ENCODE results near the gene TMEM123. TPM values are rescaled to one million over a fixed set of nuclear protein-coding genes. Genes with fewer than 3 reads are reported as not detected.

Gene TMEM123
- polyA plus RNA-seq, 3 donors, result 32.5 to 43.7 (median 33.1) TPM

- 80 to 82% (median 80%) methylated on average over 5 of the region's 5 CpGs for WGBS, 3 donors
- no peak overlapping the region for H3K27ac ChIP-seq (ENCODE audit: low read depth, low read length)
Measured at GRCh38 chr11:102410382-102410784, 42.2 kb downstream of the TMEM123 start.

- H3K27ac ChIP-seq (ENCODE audit: low read depth, low read length), result no peak overlapping the region
- WGBS, 3 donors, result 77 to 92% (median 86%) methylated on average over 1 of the region's 1 CpG
Measured at GRCh38 chr11:102408339-102408738, 44.2 kb downstream of the TMEM123 start.

GRCh38 chr11:102407901-102408300 lies 44.7 kb downstream of the TMEM123 start:
- H3K27ac ChIP-seq (ENCODE audit: low read depth, low read length), result no peak overlapping the region
- 56 to 74% (median 63%) methylated on average over 3 of the region's 3 CpGs for WGBS, 3 donors

- WGBS, 3 donors, result 98% methylated on average over 2 of the region's 2 CpGs
- H3K27ac ChIP-seq (ENCODE audit: low read depth, low read length), result no peak overlapping the region
Measured at GRCh38 chr11:102406099-102406498, 46.5 kb downstream of the TMEM123 start.

- WGBS, 3 donors, result 89% methylated on average over 5 of the region's 5 CpGs
- no peak overlapping the region for H3K27ac ChIP-seq (ENCODE audit: low read depth, low read length)
Measured at GRCh38 chr11:102405501-102405900, 47.1 kb downstream of the TMEM123 start.

- no peak overlapping the region for H3K27ac ChIP-seq (ENCODE audit: low read depth, low read length)
Measured at GRCh38 chr11:102402548-102402947, 50.0 kb downstream of the TMEM123 start.

GRCh38 chr11:102401905-102402304 lies 50.7 kb downstream of the TMEM123 start:
- WGBS, 3 donors, result 93 to 95% (median 95%) methylated on average over 3 of the region's 3 CpGs
- H3K27ac ChIP-seq (ENCODE audit: low read depth, low read length), result no peak overlapping the region

GRCh38 chr11:102400603-102401002 lies 52.0 kb downstream of the TMEM123 start:
- H3K27ac ChIP-seq (ENCODE audit: low read depth, low read length), result no peak overlapping the region
- 87 to 94% (median 93%) methylated on average over 5 of the region's 5 CpGs for WGBS, 3 donors

GRCh38 chr11:102399189-102399588 lies 53.4 kb downstream of the TMEM123 start:
- H3K27ac ChIP-seq (ENCODE audit: low read depth, low read length), result no peak overlapping the region
- WGBS, 3 donors, result 97 to 99% (median 98%) methylated on average over 2 of the region's 2 CpGs

GRCh38 chr11:102398297-102398696 lies 54.3 kb downstream of the TMEM123 start:
- no peak overlapping the region for H3K27ac ChIP-seq (ENCODE audit: low read depth, low read length)
- 92 to 94% (median 92%) methylated on average over 2 of the region's 2 CpGs for WGBS, 3 donors

- H3K27ac ChIP-seq (ENCODE audit: low read depth, low read length), result no peak overlapping the region
- WGBS, 3 donors, result 89 to 92% (median 90%) methylated on average over 4 of the region's 4 CpGs
Measured at GRCh38 chr11:102396708-102397563, 55.6 kb downstream of the TMEM123 start.

GRCh38 chr11:102395720-102396393 lies 56.7 kb downstream of the TMEM123 start:
- 87 to 91% (median 90%) methylated on average over 6 of the region's 6 CpGs for WGBS, 3 donors
- H3K27ac ChIP-seq (ENCODE audit: low read depth, low read length), result no peak overlapping the region

GRCh38 chr11:102393272-102393730 lies 59.3 kb downstream of the TMEM123 start:
- WGBS, 3 donors, result 95 to 97% (median 96%) methylated on average over 2 of the region's 2 CpGs
- no peak overlapping the region for H3K27ac ChIP-seq (ENCODE audit: low read depth, low read length)

- WGBS, 3 donors, result 87 to 94% (median 91%) methylated on average over 4 of the region's 4 CpGs
- no peak overlapping the region for H3K27ac ChIP-seq (ENCODE audit: low read depth, low read length)
Measured at GRCh38 chr11:102391549-102392237, 60.9 kb downstream of the TMEM123 start.

- H3K27ac ChIP-seq (ENCODE audit: low read depth, low read length), result no peak overlapping the region
- WGBS, 3 donors, result 59 to 67% (median 65%) methylated on average over 12 of the region's 12 CpGs
Measured at GRCh38 chr11:102390667-102391465, 61.7 kb downstream of the TMEM123 start.

- H3K27ac ChIP-seq (ENCODE audit: low read depth, low read length), result no peak overlapping the region
- WGBS, 3 donors, result 82 to 98% (median 96%) methylated on average over 4 of the region's 4 CpGs
Measured at GRCh38 chr11:102389253-102389652, 63.3 kb downstream of the TMEM123 start.

GRCh38 chr11:102387043-102387781 lies 65.4 kb downstream of the TMEM123 start:
- WGBS, 3 donors, result 88 to 92% (median 92%) methylated on average over 8 of the region's 8 CpGs
- no peak overlapping the region for H3K27ac ChIP-seq (ENCODE audit: low read depth, low read length)

All from adipose tissue (tissue), 3 donors.